GM19455 (cell line): ENCODE data around the gene FAM217A.

Source experiments
- ATAC-seq: cut with Tn5 transposase; IDR thresholded peaks from one replicate; pipeline ENCODE4 v1.9.1; 2021; ENCODE audit not compliant: unreplicated experiment

Gene FAM217A

GRCh38 chr6:4088704-4089103, 9.8 kb upstream of the FAM217A start:
- no peak for ATAC-seq

- ATAC-seq: no peak
These were observed 6.4 kb upstream of the FAM217A start for GRCh38 chr6:4085332-4085700.

- ATAC-seq: no peak
These were observed 5.8 kb upstream of the FAM217A start for GRCh38 chr6:4084444-4085331.

- ATAC-seq: no peak
These were observed 4.3 kb downstream of the FAM217A start for GRCh38 chr6:4074478-4075235.

- ATAC-seq: no peak
These were observed 7.6 kb downstream of the FAM217A start for GRCh38 chr6:4071330-4071729.

GRCh38 chr6:4069199-4069598, 9.7 kb downstream of the FAM217A start:
- ATAC-seq: no peak

- ATAC-seq: no peak
These were observed 11.3 kb downstream of the FAM217A start for GRCh38 chr6:4067673-4068072.

GRCh38 chr6:4066029-4066755, 12.7 kb downstream of the FAM217A start:
- ATAC-seq: no peak

- no peak for ATAC-seq
These were observed 19.7 kb downstream of the FAM217A start for GRCh38 chr6:4059115-4059777.

- ATAC-seq: no peak
These were observed 21.9 kb downstream of the FAM217A start for GRCh38 chr6:4057036-4057435.

- no peak for ATAC-seq
These were observed 23.4 kb downstream of the FAM217A start for GRCh38 chr6:4055420-4056041.

GRCh38 chr6:4049246-4049645, 29.7 kb downstream of the FAM217A start:
- ATAC-seq: no peak

- no peak for ATAC-seq
These were observed 37.5 kb downstream of the FAM217A start for GRCh38 chr6:4041480-4041879.

GRCh38 chr6:4039348-4039747, 39.6 kb downstream of the FAM217A start:
- ATAC-seq: no peak

- no peak for ATAC-seq
These were observed 42.4 kb downstream of the FAM217A start for GRCh38 chr6:4036581-4036980.

- ATAC-seq: no peak
These were observed 46.5 kb downstream of the FAM217A start for GRCh38 chr6:4032475-4032874.

- no peak for ATAC-seq
These were observed 47.5 kb downstream of the FAM217A start for GRCh38 chr6:4031442-4031841.

- ATAC-seq: no peak
These were observed 48.3 kb downstream of the FAM217A start for GRCh38 chr6:4030669-4031068.

- no peak for ATAC-seq
These were observed 49.2 kb downstream of the FAM217A start for GRCh38 chr6:4029687-4030086.

- no peak for ATAC-seq
These were observed 50.9 kb downstream of the FAM217A start for GRCh38 chr6:4028051-4028450.

GRCh38 chr6:4025681-4026080, 53.3 kb downstream of the FAM217A start:
- no peak for ATAC-seq
